Muscle of arm (tissue), 12 donors: ENCODE measurements around the gene KIF23. TPM values are rescaled to one million over a fixed set of nuclear protein-coding genes. Genes with fewer than 3 reads are reported as not detected.

Source experiments
- DNase-seq: peaks from one replicate; pipeline ENCODE4 v3.0.0-alpha.2; 2013
- polyA plus RNA-seq, 12 donors: library from polyadenylated mRNA; unstranded; fragments of 120-200 nt; gene quantifications; one replicate each; pipeline ENCODE4 v1.2.1, GENCODE V29; 2013; ENCODE audit not compliant: insufficient read length in 12 of 12

The KIF23 gene
- polyA plus RNA-seq, 12 donors: 11.9 to 33.8 (median 20.2) TPM; not detected in 1

GRCh38 chr15:69393831-69394491 is 20.2 kb upstream of the KIF23 start:
- no peak for DNase-seq

DNA sequence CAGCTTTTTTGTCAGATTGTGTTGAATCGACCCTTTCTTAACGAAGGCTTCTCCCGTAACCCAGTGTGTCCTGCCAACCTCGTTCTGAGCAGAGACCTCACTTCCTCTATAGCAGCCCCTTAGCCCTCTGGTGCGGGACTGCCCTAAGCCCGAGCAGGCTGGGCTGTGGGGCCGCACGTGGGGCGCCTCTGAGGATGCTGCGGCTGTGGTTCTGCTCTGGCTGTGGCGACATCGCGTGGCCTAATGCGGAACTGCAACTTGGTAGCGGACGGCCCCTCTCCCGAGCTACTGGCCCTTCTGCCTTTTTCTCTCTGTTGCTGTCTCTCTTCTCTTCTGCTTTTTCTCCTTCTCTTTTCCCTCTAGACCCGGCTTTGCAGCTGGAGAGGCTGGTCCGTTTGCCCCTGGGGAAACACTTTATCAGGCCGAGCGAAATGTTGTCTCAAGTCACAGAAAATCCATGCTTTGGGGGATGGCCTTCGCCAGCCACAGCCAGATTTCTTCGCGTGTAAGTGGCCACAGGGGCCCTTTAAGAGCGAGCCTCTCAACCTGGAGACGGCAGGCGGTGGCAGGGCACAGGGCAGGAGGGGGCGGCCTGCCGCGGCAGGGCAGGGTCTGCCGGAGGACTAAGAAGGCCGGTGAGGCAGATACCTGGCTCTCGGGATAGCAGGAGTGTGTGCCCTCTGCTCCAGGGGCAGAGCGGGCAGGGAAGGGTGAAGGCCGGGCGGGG is 19.4 kb upstream of the KIF23 start:
- DNase-seq: peak; percentile 87

DNA sequence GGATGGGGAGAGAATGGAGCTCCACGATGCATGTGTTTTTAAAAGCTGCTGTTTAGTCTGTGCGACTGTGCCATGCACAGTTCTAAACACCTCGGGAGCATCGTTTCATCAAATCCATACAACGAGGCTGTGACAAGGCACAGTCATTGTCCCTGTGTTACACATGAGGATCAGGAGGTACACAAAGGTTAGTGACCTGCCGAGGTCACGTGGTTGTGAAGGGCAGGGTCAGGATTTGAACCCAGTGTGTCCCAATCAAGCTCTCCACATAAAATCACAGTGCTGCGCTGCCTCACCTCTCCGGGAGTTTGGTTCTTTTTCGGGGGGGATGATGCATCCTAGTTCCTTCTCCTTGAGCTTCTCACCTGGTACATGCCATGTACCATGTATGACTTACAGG is 18.7 kb upstream of the KIF23 start:
- DNase-seq: no peak

DNA sequence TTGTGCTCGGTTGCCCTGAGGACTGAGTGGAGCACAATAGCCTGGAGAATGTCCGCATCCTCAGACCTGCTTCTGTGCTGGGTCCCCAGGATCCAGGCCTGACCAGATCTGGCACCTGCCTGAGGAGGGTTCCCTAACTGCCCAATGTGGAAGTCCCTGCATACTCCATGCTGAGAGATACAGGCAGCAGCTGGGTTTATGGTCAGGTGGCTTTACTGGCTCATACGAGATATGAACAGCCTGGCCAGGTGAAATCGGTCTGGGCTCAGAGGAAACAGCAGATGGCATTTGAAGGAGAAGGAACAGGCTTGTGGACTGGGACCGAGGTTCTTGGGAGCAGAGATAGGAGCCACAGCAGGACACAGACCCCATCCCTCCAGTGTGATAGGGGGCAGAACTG is 18.2 kb upstream of the KIF23 start:
- DNase-seq: no peak

GRCh38 chr15:69398491-69398891 is 15.7 kb upstream of the KIF23 start:
- DNase-seq: no peak

DNA sequence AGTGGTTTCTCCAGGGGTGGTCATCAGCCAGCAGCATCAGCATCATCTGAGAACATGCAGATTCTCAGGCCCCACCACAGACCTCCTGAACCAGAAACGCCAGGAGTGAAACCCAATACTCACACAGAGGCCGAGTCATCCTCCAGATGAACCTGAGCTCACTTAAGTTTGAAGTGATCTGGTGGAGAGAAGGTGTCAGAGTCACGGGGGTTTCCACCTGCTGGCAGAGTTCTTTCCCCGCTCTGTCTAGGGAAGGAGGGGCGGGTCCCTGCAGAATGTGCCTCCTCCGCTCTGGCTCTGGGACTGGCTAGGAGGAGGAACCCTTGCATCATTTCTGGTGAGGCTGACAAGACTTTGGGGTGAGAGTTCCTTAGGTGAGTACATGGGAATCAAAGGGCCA is 13.3 kb upstream of the KIF23 start:
- no peak for DNase-seq

- DNase-seq: no peak
Observed at GRCh38 chr15:69402816-69403215, 11.3 kb upstream of the KIF23 start.

DNA sequence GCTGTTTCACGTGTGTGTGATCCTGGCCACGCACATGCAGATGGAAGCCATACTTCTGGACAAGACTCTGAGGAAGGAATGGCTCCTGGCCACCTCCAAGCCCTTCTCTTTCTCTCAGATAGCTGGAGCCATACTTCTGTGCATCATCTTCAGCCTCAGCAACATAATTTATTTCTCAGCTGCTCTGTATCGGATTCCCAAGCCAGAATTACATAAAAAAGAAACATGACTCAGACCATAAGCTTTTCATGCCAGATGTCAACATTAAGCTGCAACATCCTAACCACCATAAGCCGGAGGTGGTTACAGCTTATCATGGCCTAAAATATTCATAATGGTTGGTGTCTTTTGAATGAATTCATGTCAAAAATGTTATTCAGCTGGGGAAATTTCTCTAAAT is 10.6 kb upstream of the KIF23 start:
- peak; percentile 45 for DNase-seq

DNA sequence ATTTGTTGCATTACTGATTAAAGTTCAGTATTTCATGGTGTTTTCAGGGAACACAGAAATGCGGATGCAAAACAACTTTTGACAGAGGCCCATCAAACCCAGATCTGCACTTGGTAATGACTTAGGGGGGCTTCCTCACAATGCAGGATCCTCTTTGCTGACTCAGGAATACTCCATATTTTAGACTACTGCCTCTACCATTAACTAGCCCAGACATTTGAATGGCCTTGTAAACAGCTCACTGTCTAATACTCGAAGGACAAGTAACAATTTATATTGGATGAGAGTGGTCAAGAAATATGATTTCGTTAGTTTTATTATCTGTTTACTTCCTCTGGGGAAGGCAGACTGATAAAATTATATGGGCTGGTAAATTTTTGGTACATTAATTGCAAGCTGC is 9.0 kb upstream of the KIF23 start:
- DNase-seq: no peak

DNA sequence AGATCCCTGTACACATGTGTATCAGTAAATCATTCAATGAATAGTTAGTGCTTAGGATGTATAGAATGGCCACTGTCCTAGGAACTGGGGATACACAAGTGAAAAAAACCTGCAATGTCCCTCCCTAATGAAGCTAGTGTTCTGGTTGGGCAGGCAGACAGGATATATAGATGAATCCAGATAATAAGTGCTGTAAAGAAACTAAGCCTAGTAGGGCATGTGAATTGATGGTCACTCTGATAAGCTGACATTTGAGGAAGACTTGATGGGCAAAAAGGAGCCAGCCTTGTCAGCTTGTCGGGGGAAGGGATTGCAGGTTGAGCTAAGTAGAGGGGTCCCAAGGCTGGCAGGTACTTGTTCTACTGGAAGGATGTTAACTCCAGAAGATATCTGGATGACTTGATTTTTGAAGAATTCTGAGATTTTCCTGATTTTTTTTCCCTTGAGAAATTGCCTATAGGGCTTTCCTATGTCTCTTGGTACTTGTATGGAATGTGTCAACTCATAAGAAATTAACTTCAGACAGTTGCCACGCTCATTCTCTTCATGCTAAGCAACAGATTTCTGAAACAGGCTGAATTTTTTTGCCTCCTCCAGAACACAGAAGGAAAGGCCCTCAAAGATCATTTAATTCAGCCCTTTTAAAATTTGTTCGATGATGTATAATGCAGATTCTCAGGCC is 6.3 kb upstream of the KIF23 start:
- no peak for DNase-seq

- no peak for DNase-seq
Observed at GRCh38 chr15:69408841-69409240, 5.3 kb upstream of the KIF23 start.

DNA sequence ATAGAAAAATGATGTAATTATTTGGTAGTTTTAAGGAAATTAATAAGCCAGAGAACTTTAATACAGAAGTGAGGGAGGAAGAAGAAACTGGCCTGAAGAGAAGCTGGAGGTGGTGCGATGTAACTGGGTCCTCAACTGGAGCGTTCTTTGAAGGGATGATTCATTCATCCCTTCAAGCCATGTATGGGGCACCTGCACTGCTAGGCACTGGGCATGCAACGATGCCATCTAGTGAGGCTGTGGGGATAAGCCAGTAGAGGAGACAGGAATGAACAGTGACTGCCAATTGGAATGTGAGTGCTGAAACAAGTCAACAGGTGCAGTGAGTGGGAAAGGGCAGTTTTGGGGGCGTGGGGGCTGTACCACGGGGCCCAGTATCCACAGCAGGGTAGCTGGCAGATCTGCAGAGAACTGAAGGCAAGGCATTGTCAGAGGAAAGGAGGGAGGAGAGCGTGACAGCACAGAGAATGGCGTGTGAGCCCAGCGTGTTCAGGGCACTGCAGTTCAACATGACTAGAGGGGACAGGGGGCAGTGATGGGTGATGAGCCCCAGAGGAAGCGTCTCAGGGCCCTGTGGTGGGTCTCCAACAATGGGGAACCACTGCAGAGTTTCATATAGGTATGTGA is 3.8 kb upstream of the KIF23 start:
- no peak for DNase-seq

GRCh38 chr15:69412274-69412673 is 1.9 kb upstream of the KIF23 start:
- DNase-seq: no peak

- no peak for DNase-seq
Observed at GRCh38 chr15:69412701-69413100, 1.4 kb upstream of the KIF23 start.

DNA sequence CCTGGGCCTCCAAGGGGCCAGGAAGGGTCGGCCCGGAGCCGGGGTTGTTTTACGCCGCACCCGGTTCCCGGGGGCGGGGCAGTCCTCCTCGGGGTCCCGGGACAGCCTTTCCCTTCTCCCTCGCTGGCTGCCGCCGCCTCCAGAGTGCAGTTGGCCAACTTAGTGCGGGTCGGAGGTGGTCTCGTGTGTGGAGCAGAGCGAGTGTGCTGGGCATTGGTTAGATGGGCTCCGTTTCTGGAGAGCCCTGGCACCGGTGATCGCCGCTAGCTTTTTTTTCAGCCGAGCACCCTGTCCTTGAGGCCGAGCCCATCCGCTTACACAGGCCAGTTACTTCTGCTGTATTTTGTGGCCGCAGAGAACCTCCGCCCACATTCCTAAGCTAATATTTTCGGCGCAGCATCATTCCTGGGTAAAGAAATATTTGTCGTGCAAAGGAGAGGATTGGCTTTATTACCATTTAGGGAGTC is 585 bp downstream of the KIF23 start:
- peak; percentile 38 for DNase-seq

DNA sequence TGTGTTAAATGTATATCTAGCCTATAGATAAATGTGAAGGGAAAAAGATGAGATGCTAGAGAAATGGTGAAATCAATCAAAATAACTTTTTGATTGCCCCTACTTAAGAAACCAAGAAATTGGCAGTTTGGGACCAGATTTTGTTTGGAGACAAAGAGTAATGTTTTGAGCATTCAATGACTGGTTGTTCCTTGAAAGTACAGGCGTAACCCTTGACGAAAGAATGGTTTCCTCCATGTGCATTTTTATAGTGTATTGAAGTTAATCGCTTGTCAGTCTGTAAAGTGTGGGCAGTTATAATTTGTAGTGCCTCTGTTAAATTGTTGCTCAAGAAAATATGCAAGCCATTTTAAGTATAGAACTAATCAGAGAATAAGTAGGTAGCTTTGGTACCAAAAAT is 1.2 kb downstream of the KIF23 start:
- DNase-seq: no peak

DNA sequence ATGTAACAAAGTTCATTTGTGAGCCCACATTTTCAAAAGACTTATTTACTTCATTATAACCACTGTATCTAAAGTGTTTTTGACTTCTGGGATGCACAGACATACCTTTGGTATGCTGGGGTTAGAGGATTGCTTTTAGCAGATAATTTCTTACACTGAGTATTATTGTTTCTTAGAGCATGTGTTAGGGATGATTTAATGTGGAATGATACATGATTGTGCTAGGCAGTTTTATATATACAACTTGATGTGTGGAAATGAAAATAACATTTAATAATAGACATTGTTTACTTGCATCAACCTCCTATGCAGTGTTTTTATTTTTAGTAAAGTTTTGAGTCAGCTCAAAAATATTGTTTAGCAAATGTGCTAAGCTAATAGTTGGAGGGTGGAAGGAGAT is 3.4 kb downstream of the KIF23 start:
- no peak for DNase-seq

DNA sequence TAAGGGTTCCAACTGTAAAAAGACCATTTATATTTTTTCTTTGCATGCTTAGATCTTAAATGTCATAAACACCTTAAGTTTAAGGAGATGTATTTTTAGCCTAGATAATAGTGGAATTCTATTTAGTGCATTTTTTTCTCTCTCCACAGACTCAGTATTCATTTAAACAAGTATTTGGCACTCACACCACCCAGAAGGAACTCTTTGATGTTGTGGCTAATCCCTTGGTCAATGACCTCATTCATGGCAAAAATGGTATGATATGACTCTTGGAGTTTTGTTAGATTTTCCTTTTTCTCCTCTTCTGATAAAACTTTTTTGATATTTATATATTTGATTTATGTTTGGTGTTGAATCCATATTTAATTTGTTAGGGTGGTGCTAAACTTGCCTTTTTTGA is 7.3 kb downstream of the KIF23 start:
- DNase-seq: no peak

DNA sequence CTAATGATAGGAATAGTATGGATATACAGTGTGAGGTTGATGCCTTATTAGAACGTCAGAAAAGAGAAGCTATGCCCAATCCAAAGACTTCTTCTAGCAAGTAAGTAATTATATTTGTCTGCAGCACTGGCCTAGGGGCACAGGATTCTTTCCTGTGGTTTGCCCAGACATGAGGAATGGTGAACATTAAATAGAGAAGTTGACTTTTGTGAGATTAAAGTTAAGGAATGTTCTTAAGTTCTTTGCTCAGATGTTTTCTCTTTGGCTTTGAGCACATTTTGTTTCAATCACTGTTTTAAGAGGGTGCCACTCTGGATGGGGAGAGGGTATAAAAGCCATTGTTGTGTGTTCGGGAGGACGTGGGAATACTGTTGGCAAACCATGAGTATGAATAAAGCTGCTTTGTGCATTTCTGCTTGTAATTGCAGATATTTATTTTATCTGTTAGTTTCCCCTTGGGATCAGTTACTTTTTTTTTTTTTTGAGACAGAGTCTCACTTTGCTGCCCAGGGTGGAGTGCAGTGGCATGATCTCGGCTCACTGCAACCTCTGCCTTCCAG is 8.3 kb downstream of the KIF23 start:
- no peak for DNase-seq

GRCh38 chr15:69424001-69424400 is 9.9 kb downstream of the KIF23 start:
- DNase-seq: no peak

DNA sequence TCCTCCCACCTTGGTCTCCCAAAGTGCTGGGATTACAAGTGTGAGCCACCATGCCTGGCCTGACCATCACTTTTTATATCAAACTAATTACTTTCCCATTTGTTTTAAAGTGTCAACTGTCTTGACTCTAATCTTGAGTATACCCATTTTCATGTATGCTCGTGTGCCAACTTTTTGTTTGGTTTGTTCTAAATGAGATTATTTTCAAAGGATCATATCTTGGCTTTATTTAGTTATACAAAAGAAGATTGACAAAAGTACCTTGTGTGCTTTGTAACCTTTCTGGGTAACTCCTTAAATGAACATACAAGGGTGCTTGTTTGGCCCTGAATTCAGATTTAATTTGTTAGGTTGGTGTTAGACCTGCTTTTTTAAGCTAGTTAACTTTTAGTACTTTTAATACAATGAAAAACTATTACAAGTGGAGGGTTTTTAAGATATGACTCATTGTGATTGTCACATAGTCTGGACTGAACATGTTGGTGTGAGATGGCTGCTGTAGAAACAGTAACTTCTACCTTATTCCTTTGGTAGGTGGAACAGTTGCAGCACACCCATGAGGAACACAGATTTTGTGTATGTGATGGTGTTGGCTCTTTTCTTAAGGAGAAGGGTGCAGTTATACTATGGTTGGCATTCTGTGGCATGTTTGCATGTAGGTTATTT is 10.7 kb downstream of the KIF23 start:
- no peak for DNase-seq

DNA sequence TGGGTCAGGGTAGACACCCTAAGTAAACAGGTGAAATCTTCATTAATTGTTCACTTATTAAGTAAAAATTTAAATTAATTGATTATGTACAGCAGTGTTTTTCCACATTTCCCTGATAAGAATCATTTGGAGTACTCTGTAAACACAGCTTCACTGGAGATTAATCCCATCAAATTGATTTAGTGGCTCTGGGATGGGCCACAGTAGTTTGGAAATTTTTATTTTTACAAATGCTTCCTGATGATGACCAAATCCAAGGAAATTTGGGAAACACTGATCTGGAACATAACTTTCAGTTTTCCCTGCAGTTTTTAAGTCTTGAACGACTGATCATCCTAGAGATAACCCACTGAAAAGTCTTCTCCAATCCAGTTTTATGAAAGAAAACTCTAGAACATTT is 19.7 kb downstream of the KIF23 start:
- DNase-seq: no peak
